Gastroesophageal sphincter (tissue), 4 donors: ENCODE measurements around the gene IER5L. TPM values are rescaled to one million over a fixed set of nuclear protein-coding genes. Genes with fewer than 3 reads are reported as not detected.
"Not testable (repeated sequence)": the region's sequence is repeated elsewhere in the genome, so short reads cannot be mapped to it uniquely, and the experiment has no call there.

Experiments
- ATAC-seq: fragments of 150-250 bp; one replicate; pipeline ENCODE4 v1.9.1; 2016; ENCODE audit warnings: mild to moderate bottlenecking, moderate library complexity
- H3K27ac ChIP-seq, 4 donors: fragments of 200-600 bp; sonication (generic) in 3 of 4; 1 replicate in 3 of 4; 2 replicates in 1 of 4; pipeline ENCODE4 v1.5.1; 2016 to 2019
- H3K27me3 ChIP-seq: fragments of 200-600 bp; sonication (generic); one replicate; pipeline ENCODE4 v1.5.1; 2019
- H3K36me3 ChIP-seq, 2 donors: fragments of 200-600 bp; sonication (generic); one replicate each; pipeline ENCODE4 v1.5.1; 2019; ENCODE audit warnings: control low read depth in 1 of 2
- H3K4me1 ChIP-seq, 3 donors: fragments of 200-600 bp; sonication (generic); 1 replicate in 2 of 3; 2 replicates in 1 of 3; pipeline ENCODE4 v1.5.1; 2016 to 2019; ENCODE audit warnings: control low read depth in 2 of 3
- H3K4me3 ChIP-seq, 2 donors: fragments of 200-600 bp; sonication (generic); one replicate each; pipeline ENCODE4 v1.5.1; 2019; ENCODE audit warnings: mild to moderate bottlenecking in 1 of 2, moderate library complexity in 1 of 2
- H3K9me3 ChIP-seq, 3 donors: fragments of 200-600 bp; sonication (generic); one replicate each; pipeline ENCODE4 v1.5.1; 2017 to 2019; ENCODE audit warnings: control low read depth in 2 of 3
- EP300 ChIP-seq: sonication (generic); formaldehyde crosslinking; IDR thresholded peaks from one replicate; pipeline ENCODE4 v1.6.1; 2017; ENCODE audit warnings: antibody characterized with exemption, mild to moderate bottlenecking
- POLR2A ChIP-seq, 2 donors: fragments of 450-650 bp; IDR thresholded peaks; one replicate each; pipeline ENCODE4 v1.6.1; 2017; ENCODE audit warnings: antibody characterized with exemption in 2 of 2, mild to moderate bottlenecking in 2 of 2, moderate library complexity in 1 of 2
- POLR2AphosphoS5 ChIP-seq: sonication (generic); formaldehyde crosslinking; IDR thresholded peaks from one replicate; pipeline ENCODE4 v1.6.1; 2017; ENCODE audit warnings: antibody characterized with exemption
- WGBS, 2 donors: methylation state at CpG; one replicate each; pipeline ENCODE4 v1.1.5; 2018; ENCODE audit warnings: low coverage in 1 of 2; 5-methylcytosine and 5-hydroxymethylcytosine counted together
- total RNA-seq, 4 donors: library from RNA; depleted of rRNA; stranded (reverse); fragments of >200 nt; gene quantifications; one replicate each; pipeline ENCODE4 v1.1.0, GENCODE V29; 2016
- TF ChIP-seq, protein P1 (sequence below), 4 experiments: fragments of 200-600 bp in 2 of 4; fragments of 450-650 bp in 2 of 4; sonication (generic) in 1 of 4; IDR thresholded peaks; one replicate each; pipeline ENCODE4 v1.5.1; 2017 to 2019; ENCODE audit warnings: antibody characterized with exemption in 4 of 4, mild to moderate bottlenecking in 2 of 4, moderate library complexity in 2 of 4

The IER5L gene
- total RNA-seq, 4 donors from 2014 or later, result 7.4 to 14.3 (median 10.4) TPM

DNA sequence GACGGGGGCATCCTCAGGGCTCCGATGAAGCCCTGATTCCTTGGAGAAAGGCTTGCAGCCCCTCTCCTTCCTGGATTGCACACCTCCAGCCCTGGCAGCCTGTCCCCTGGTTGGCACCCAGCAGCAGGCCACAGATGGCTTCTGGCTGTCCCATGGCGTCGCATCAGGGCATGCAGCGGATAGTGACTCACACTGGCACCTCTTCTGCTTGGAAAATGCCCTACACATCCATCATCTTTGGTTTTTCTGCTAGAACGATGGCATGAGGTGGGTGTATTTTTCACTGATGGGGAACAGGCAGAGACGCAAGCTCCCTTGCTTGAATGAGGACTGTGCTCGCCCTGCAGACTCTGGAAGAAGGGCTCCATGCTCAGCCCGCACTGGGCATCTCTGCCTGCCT lies 23.2 kb upstream of the IER5L start:
- no peak overlapping the region for H3K4me3 ChIP-seq
- H3K9me3 ChIP-seq, result no peaks in the 10 kb centered on the region
- TF ChIP-seq POLR2A (IDR thresholded peaks at IDR 0.05) (no peak), POLR2AphosphoS5 (no peak), EP300 (no peak)
- TF ChIP-seq, protein P1, sequence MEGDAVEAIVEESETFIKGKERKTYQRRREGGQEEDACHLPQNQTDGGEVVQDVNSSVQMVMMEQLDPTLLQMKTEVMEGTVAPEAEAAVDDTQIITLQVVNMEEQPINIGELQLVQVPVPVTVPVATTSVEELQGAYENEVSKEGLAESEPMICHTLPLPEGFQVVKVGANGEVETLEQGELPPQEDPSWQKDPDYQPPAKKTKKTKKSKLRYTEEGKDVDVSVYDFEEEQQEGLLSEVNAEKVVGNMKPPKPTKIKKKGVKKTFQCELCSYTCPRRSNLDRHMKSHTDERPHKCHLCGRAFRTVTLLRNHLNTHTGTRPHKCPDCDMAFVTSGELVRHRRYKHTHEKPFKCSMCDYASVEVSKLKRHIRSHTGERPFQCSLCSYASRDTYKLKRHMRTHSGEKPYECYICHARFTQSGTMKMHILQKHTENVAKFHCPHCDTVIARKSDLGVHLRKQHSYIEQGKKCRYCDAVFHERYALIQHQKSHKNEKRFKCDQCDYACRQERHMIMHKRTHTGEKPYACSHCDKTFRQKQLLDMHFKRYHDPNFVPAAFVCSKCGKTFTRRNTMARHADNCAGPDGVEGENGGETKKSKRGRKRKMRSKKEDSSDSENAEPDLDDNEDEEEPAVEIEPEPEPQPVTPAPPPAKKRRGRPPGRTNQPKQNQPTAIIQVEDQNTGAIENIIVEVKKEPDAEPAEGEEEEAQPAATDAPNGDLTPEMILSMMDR (IDR thresholded peaks at IDR 0.05), result no peak
- 80% methylated on average over 2 of the region's 9 CpGs; no CpG with 5 or more reads in 1 of the 2 donors for WGBS, 2 donors
- H3K27ac ChIP-seq, result no peak overlapping the region
- ATAC-seq, result no peak
- no peaks in the 10 kb centered on the region for H3K27me3 ChIP-seq
- H3K36me3 ChIP-seq, result no peaks in the 10 kb centered on the region
- H3K4me1 ChIP-seq, result peaks cover 0 to 28% (median 0%) of the 10 kb centered on the region in 3 donors

DNA sequence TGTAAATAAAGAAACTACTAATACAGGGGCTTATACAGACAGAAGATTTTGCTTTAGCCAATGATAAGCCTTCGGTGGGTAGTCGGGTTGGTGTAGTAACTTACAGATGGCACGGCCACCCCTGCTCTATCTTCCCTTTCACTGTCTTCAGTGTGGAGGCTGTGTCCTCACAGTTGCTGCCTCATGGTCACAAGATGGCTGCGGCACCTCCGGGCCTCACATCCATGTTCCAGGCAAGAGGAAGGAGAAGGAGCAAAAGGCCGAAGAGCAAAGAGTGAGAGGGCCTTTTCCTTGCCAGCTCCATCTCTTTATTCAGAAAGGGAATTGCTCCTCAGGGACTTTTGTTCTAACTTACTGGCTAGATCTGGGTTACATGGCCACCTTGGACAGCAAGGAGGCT lies 22.2 kb upstream of the IER5L start:
- Histone ChIP-seq H3K36me3 (no peaks in the 10 kb centered on the region), H3K27ac (no peak overlapping the region), H3K27me3 (no peaks in the 10 kb centered on the region), H3K4me1 (peaks cover 0 to 28% (median 0%) of the 10 kb centered on the region in 3 donors), H3K4me3 (no peak overlapping the region), H3K9me3 (no peaks in the 10 kb centered on the region)
- 78 to 96% methylated on average over 3 to 4 of the region's 6 CpGs for WGBS, 2 donors
- no peak for ATAC-seq
- TF ChIP-seq, protein P1 (IDR thresholded peaks at IDR 0.05), result no peak
- TF ChIP-seq EP300, result no peak
- TF ChIP-seq POLR2A (IDR thresholded peaks at IDR 0.05), result no peak
- TF ChIP-seq POLR2AphosphoS5, result no peak

DNA sequence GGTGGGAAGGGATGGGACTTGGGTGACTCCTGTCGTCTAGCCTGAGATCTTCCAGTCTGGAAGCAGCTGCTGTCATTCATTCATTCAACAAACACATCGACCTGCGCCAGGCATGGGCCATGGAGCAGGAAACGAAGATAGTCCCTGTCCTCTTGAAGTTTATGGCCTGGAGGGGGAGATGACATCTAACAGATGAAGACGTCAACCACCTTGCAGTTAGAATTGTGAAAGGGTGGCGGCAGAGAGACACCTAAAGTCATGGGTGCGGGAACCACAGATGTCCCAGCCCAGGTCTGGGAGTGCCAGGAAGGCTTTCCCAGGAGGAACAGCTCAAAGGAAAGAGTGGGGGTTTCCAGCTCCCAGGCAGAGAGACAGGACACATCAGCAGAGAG lies 21.0 kb upstream of the IER5L start:
- ATAC-seq, result no peak

DNA sequence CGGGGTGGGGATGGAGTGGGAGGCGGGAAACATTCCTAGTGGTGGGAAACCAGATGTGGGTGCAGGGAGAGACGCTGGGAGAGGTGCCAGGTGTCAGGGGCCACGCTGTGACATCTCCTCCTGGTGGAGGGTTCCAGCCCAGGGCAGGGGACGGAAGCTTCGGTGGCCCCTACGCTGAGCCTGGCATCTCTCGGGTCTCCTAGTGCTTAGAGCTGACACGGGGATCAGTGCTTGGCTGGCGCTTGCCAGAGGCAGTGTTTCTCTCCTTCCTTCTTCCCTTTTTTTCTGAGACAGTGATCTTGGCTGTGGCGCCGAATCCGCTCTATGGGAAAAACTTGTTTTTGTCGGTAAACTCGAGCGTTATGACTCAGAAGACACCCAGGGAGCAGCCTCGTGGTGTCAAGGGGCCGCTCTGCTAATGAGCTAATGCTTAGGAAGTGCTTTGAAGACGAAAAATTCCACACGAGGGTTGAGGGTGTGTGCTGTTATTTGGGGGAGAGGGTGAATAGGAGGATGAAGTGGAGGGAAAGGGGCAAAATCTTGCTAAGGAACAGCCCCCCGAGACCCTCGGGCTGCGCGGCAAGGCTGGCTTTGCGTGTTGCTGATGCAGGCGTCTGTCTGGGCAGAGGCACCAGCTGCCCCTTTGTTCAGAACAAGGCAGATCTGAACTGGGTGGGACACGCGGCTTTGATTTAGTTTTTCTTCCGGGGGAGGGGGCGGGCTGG lies 20.4 kb upstream of the IER5L start:
- Histone ChIP-seq H3K4me3 (peak overlapping the region in 1 of 2 donors; percentile 12), H3K9me3 (no peaks in the 10 kb centered on the region), H3K4me1 (peaks cover 0 to 24% (median 0%) of the 10 kb centered on the region in 3 donors), H3K27me3 (no peaks in the 10 kb centered on the region), H3K27ac (peak overlapping the region in 3 of 4 donors; percentile 69 to 77 (median 73)), H3K36me3 (no peaks in the 10 kb centered on the region)
- 30 to 46% methylated on average over 11 to 16 of the region's 30 CpGs for WGBS, 2 donors
- ATAC-seq, result peak; percentile 69
- TF ChIP-seq EP300 (no peak), POLR2AphosphoS5 (peak; percentile 25)

More for the DNA sequence above, 21.0 kb upstream of the IER5L start:
- H3K27me3 ChIP-seq, result no peaks in the 10 kb centered on the region
- H3K36me3 ChIP-seq, result no peaks in the 10 kb centered on the region
- no peak for TF ChIP-seq POLR2A (IDR thresholded peaks at IDR 0.05)
- no peak for TF ChIP-seq POLR2AphosphoS5
- no peak for TF ChIP-seq EP300
- TF ChIP-seq, protein P1 (IDR thresholded peaks at IDR 0.05), result no peak
- peak overlapping the region in 3 of 4 donors; percentile 69 to 77 (median 73) for H3K27ac ChIP-seq
- 100% methylated on average over 2 of the region's 7 CpGs; no CpG with 5 or more reads in 1 of the 2 donors for whole genome bisulfite sequencing, 2 donors
- H3K9me3 ChIP-seq, result no peaks in the 10 kb centered on the region
- H3K4me1 ChIP-seq, result peaks cover 0 to 28% (median 0%) of the 10 kb centered on the region in 3 donors
- no peak overlapping the region for H3K4me3 ChIP-seq

DNA sequence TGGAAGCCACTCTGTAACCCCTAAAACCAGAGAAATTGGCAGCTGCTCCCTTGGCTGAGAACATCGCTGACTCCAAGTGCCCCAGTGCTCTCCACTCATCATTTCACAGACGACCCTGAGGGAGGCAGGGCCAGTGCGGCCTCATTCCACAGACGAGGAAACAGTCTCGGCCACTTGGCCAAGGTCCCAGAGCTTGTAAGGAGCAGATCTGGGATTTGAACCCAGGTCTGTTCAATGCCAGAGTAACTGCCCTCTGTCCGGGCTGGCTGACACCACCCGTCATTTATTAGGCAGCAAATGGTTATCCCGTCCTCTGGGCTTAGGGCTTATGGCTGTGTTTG lies 19.9 kb upstream of the IER5L start:
- no peaks in the 10 kb centered on the region for H3K27me3 ChIP-seq
- WGBS, 2 donors, result 60 to 82% methylated on average over 1 to 2 of the region's 8 CpGs
- H3K4me1 ChIP-seq, result peaks cover 0 to 20% (median 0%) of the 10 kb centered on the region in 3 donors
- TF ChIP-seq, protein P1 (IDR thresholded peaks at IDR 0.05), result no peak
- TF ChIP-seq POLR2AphosphoS5 (no peak), POLR2A (IDR thresholded peaks at IDR 0.05) (no peak), EP300 (no peak)
- H3K4me3 ChIP-seq, result peak overlapping the region in 1 of 2 donors; percentile 12
- no peaks in the 10 kb centered on the region for H3K9me3 ChIP-seq
- ATAC-seq, result no peak
- peak overlapping the region in 3 of 4 donors; percentile 69 to 77 (median 73) for H3K27ac ChIP-seq
- H3K36me3 ChIP-seq, result no peaks in the 10 kb centered on the region

DNA sequence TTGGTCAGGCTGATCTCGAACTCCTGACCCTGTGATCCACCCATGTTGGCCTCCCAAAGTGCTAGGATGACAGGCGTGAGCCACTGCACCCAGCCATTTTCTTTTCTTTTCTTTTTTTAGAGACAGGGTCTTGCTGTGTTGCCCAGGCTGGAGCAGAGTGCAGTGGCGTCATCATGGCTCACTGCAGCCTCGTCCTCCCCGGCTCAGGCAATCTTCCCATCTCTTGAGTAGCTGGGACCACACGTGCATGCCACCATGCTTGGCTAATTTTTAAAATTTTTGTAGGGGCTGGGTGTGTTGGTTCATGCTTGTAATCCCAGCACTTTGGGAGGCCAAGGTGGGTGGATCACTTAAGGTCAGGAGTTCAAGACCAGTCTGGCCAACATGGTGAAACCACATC lies 19.0 kb upstream of the IER5L start:
- H3K4me1 ChIP-seq, result peaks cover 0 to 17% (median 0%) of the 10 kb centered on the region in 3 donors
- not testable (repeated sequence) for ATAC-seq, H3K36me3 ChIP-seq, H3K9me3 ChIP-seq, H3K27me3 ChIP-seq, H3K27ac ChIP-seq, H3K4me3 ChIP-seq
- WGBS, 2 donors, result 100% methylated on average over 1 to 4 of the region's 6 CpGs
